ENCODE data around the gene BRI3. TPM values are rescaled to one million over a fixed set of nuclear protein-coding genes. Genes with fewer than 3 reads are reported as not detected.

The BRI3 gene
- total RNA-seq, 2 experiments from 2014 or later, result 68.0 to 76.5 TPM

DNA sequence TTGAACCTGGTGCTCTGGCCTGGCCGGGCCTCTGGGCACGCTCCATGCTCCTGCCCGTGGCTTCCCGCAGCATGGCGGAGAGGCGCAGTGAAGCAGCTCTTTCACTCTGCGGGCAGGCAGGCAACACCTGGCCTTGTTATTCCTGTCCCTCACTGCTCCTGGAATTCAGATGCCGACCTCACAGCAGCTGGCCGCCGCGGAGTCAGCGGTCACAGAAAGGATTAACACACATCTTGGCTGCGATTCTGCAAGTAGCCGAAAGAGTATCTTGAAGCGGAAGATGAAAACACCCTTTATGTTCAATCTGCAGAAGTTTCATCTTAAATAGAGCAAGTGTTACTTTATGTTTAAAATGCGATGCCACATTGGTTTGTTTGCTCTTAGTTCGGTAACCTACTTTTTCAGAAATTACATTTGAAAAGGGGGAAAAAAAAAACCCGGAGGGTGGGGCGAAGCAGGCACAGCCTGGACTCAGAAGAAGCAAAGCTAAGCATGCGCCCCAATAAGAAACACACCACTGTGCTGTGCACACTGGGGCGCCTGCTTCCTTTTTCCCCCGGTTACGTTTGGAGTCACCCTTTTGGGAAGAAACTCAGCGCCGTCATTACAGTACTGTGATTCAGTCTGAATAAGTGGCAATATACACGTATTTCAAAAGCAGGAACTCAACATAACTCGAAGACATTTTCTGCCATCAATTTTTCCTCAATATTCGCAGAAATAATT lies 42.3 kb downstream of the BRI3 start:
- no peaks in the 10 kb centered on the region for H3K36me3 Mint-ChIP-seq (ENCODE audit: low read depth)
- no peaks in the 10 kb centered on the region for H3K9me3 Mint-ChIP-seq
- H3K27me3 Mint-ChIP-seq, result peaks cover 8% of the 10 kb centered on the region
- ChIA-PET CTCF (no interaction called here), POLR2A (interaction anchor here (0.5 to 1.0 kb wide), 2 partner anchors 19 to 217 kb away, joined by 3 read pairs; partner anchors contain the start of gene LMTK2)
- Histone ChIP-seq H3K9me3 (ENCODE audit: control insufficient read depth in 1 of 2, insufficient read depth in 1 of 2, low read length in 2 of 2) (no peaks in the 10 kb centered on the region), H3K27ac (ENCODE audit: low read depth in 1 of 2, low read length in 2 of 2) (no peak overlapping the region), H3K27me3 (ENCODE audit: control insufficient read depth in 1 of 2, insufficient read depth in 2 of 2, low read length in 2 of 2) (peaks cover 6 to 7% of the 10 kb centered on the region in 2 experiments), H3K4me1 (ENCODE audit: insufficient read depth, low read length) (no peaks in the 10 kb centered on the region), H3K36me3 (ENCODE audit: insufficient read depth, low read length) (no peaks in the 10 kb centered on the region), H3K4me3 (ENCODE audit: low read length) (no peak overlapping the region)
- intact Hi-C loops (cut with DNase I, micrococcal nuclease), result no loop called here
- no peaks in the 10 kb centered on the region for H3K4me1 Mint-ChIP-seq (ENCODE audit: low read depth)
- no peak overlapping the region for H3K27ac Mint-ChIP-seq
- DNase-seq (no peak), ATAC-seq (ENCODE audit: poor library complexity) (no peak)
- TF ChIP-seq, protein P1, sequence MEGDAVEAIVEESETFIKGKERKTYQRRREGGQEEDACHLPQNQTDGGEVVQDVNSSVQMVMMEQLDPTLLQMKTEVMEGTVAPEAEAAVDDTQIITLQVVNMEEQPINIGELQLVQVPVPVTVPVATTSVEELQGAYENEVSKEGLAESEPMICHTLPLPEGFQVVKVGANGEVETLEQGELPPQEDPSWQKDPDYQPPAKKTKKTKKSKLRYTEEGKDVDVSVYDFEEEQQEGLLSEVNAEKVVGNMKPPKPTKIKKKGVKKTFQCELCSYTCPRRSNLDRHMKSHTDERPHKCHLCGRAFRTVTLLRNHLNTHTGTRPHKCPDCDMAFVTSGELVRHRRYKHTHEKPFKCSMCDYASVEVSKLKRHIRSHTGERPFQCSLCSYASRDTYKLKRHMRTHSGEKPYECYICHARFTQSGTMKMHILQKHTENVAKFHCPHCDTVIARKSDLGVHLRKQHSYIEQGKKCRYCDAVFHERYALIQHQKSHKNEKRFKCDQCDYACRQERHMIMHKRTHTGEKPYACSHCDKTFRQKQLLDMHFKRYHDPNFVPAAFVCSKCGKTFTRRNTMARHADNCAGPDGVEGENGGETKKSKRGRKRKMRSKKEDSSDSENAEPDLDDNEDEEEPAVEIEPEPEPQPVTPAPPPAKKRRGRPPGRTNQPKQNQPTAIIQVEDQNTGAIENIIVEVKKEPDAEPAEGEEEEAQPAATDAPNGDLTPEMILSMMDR (IDR thresholded peaks at IDR 0.05), result no peak
- no peak overlapping the region for H3K4me3 Mint-ChIP-seq

- H3K27ac ChIP-seq (ENCODE audit: low read depth in 1 of 2, low read length in 2 of 2), result no peak overlapping the region
- no peak overlapping the region for H3K4me3 ChIP-seq (ENCODE audit: low read length)
- CTCF ChIA-PET, result no interaction called here
- no peak overlapping the region for H3K27ac Mint-ChIP-seq
- no peaks in the 10 kb centered on the region for H3K9me3 ChIP-seq (ENCODE audit: control insufficient read depth in 1 of 2, insufficient read depth in 1 of 2, low read length in 2 of 2)
- no peaks in the 10 kb centered on the region for H3K36me3 Mint-ChIP-seq (ENCODE audit: low read depth)
- peaks cover 8% of the 10 kb centered on the region for H3K27me3 Mint-ChIP-seq
- POLR2A ChIA-PET, result no interaction called here
- no peaks in the 10 kb centered on the region for H3K4me1 Mint-ChIP-seq (ENCODE audit: low read depth)
- TF ChIP-seq, protein P1 (IDR thresholded peaks at IDR 0.05), result no peak
- H3K36me3 ChIP-seq (ENCODE audit: insufficient read depth, low read length), result no peaks in the 10 kb centered on the region
- no peaks in the 10 kb centered on the region for H3K9me3 Mint-ChIP-seq
- no peak for DNase-seq
- intact Hi-C loops (cut with DNase I, micrococcal nuclease), result no loop called here
- ATAC-seq (ENCODE audit: poor library complexity), result no peak
- H3K27me3 ChIP-seq (ENCODE audit: control insufficient read depth in 1 of 2, insufficient read depth in 2 of 2, low read length in 2 of 2), result peaks cover 6 to 7% of the 10 kb centered on the region in 2 experiments
- no peak overlapping the region for H3K4me3 Mint-ChIP-seq
- no peaks in the 10 kb centered on the region for H3K4me1 ChIP-seq (ENCODE audit: insufficient read depth, low read length)
Measured at GRCh38 chr7:98324782-98325181, 43.3 kb downstream of the BRI3 start.

DNA sequence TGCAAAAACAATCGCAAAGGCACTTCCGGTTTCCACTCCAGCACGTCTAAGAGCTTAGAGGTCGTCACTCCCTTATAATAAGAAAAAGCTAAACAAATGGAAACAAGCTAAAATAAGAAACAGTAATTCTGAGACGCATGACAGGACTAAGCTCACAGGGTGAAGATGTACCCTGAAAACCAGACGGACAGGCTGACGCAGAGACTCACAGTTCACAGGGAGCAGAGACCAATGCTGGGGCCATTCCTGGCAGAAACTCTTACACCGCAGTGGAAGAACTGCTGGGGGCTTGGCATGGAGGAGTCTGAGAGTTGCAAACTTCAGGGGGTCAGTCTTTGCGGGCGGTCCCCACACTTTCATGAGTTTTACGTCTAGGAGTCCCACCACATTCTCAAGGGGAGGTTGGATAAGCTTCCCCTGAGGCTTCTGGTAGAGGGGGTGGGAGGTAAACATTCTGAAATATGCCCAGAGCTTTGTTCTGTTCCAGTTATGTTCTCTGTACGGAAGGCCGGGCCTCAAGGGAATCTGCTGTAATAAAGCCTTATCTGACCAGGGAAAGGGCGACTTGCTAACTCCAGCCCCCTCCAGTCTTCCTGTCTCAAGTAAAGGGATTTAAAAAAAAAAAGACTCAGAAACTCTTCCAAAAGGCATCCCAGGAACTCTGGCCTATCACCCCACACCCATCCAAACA lies 47.8 kb downstream of the BRI3 start:
- Mint-ChIP-seq H3K9me3 (no peaks in the 10 kb centered on the region), H3K4me1 (ENCODE audit: low read depth) (no peaks in the 10 kb centered on the region)
- CTCF ChIA-PET, result no interaction called here

More for the DNA sequence above, 47.8 kb downstream of the BRI3 start:
- no peaks in the 10 kb centered on the region for H3K4me1 ChIP-seq (ENCODE audit: insufficient read depth, low read length)
- DNase-seq (no peak), ATAC-seq (ENCODE audit: poor library complexity) (no peak)
- intact Hi-C loops (cut with DNase I, micrococcal nuclease), result no loop called here
- H3K36me3 ChIP-seq (ENCODE audit: insufficient read depth, low read length), result no peaks in the 10 kb centered on the region
- no peaks in the 10 kb centered on the region for H3K9me3 ChIP-seq (ENCODE audit: control insufficient read depth in 1 of 2, insufficient read depth in 1 of 2, low read length in 2 of 2)
- Mint-ChIP-seq H3K36me3 (ENCODE audit: low read depth) (no peaks in the 10 kb centered on the region), H3K27me3 (no peaks in the 10 kb centered on the region), H3K27ac (no peak overlapping the region), H3K4me3 (no peak overlapping the region)
- POLR2A ChIA-PET, result no interaction called here
- TF ChIP-seq, protein P1 (IDR thresholded peaks at IDR 0.05), result no peak
- H3K4me3 ChIP-seq (ENCODE audit: low read length), result no peak overlapping the region
- no peaks in the 10 kb centered on the region for H3K27me3 ChIP-seq (ENCODE audit: control insufficient read depth in 1 of 2, insufficient read depth in 2 of 2, low read length in 2 of 2)
- no peak overlapping the region for H3K27ac ChIP-seq (ENCODE audit: low read depth in 1 of 2, low read length in 2 of 2)
